ENCODE measurements around the gene IFT25. TPM values are rescaled to one million over a fixed set of nuclear protein-coding genes. Genes with fewer than 3 reads are reported as not detected.
"Not testable (repeated sequence)": the region's sequence is repeated elsewhere in the genome, so short reads cannot be mapped to it uniquely, and the experiment has no call there.

IFT25 gene
- polyA plus RNA-seq, 2 donors, result 18.9 to 23.7 TPM

DNA sequence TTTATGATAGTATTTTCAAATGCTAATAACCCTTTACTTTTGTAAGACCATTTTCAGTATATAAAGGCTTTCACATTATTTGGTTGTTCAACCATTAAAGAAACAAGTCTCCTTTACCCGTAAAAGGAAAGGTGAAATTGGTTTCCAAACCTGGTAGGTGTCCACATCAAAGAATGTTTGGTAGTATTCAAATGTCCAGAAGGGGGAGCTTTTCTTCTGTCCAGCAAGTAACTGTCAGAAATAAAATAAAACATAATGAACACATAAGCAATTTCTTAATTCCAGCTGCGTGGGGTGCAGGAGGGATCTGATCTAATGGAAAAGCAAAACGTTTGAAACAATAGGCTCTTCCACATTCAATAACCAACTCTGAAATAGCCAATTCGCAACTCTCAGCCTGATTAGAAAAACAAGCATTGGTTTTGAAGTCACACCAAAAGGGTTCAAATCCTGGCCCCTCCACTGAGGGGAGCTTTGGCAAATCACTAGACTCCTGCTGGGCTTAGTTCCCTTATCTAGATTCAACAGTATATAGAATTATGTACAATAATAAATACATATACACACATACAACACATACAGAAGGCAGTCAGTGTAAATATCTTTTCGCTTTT, 66.9 kb downstream of the IFT25 start:
- no peaks in the 10 kb centered on the region for H3K4me1 ChIP-seq (ENCODE audit: control insufficient read depth in 2 of 2, insufficient read depth in 2 of 2, low read length in 1 of 2)
- H3K9me3 ChIP-seq (ENCODE audit: control insufficient read depth in 2 of 2, insufficient read depth in 1 of 2, low read depth in 1 of 2, low read length in 1 of 2), result no peaks in the 10 kb centered on the region
- no peaks in the 10 kb centered on the region for H3K27me3 ChIP-seq (ENCODE audit: control insufficient read depth in 1 of 2, insufficient read depth in 2 of 2, low read length in 2 of 2)
- peaks cover 10% of the 10 kb centered on the region in 2 donors for H3K36me3 ChIP-seq (ENCODE audit: control insufficient read depth in 2 of 2, insufficient read depth in 2 of 2, low read length in 1 of 2)
- 47 to 49% methylated on average over 5 of the region's 5 CpGs for WGBS, 2 donors
- no peak overlapping the region for H3K27ac ChIP-seq (ENCODE audit: low read depth in 2 of 2, low read length in 1 of 2)
- H3K4me3 ChIP-seq (ENCODE audit: low read depth in 1 of 2, low read length in 2 of 2), result no peak overlapping the region

GRCh38 chr1:53875150-53875549, 70.3 kb downstream of the IFT25 start:
- H3K27ac ChIP-seq (ENCODE audit: low read depth in 2 of 2, low read length in 1 of 2); H3K9me3 ChIP-seq (ENCODE audit: control insufficient read depth in 2 of 2, insufficient read depth in 1 of 2, low read depth in 1 of 2, low read length in 1 of 2); H3K27me3 ChIP-seq (ENCODE audit: control insufficient read depth in 1 of 2, insufficient read depth in 2 of 2, low read length in 2 of 2); H3K4me1 ChIP-seq (ENCODE audit: control insufficient read depth in 2 of 2, insufficient read depth in 2 of 2, low read length in 1 of 2); H3K4me3 ChIP-seq (ENCODE audit: low read depth in 1 of 2, low read length in 2 of 2): not testable (repeated sequence)
- H3K36me3 ChIP-seq (ENCODE audit: control insufficient read depth in 2 of 2, insufficient read depth in 2 of 2, low read length in 1 of 2), result peaks cover 15 to 16% of the 10 kb centered on the region in 2 donors
- 94 to 97% methylated on average over 2 of the region's 2 CpGs for WGBS, 2 donors

DNA sequence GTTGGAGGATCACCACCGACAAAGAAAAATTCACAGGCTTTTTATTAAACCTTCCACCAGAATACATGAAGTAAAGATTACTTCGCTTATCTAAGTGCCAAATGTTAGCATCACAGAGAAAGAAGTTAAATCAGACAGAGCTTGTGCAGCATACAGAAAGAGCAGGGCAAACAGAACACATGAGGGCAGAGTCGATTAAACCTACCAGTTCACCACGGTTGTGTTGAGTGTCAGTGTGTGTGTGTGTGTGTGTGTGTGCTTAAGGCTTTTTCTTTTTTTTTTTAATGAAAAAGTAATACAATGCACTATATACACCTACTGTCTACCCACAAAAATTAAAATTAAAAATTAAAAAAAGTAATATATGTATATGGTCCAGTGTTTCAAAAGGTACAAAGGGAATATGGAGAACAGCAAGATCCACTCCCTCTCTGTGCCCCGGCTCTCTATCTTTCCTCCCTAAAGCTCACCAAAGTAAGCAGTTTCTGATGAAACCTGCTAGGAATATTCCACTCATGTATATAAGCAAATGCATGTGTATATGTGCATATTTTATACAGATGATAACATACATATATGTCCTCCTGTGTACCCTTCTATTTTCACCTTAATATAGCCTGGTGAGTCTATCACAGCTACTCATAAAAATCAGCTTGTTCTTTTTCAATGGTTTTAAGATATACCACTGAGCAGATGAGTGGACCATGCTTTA, 73.6 kb downstream of the IFT25 start:
- no peaks in the 10 kb centered on the region for H3K27me3 ChIP-seq (ENCODE audit: control insufficient read depth in 1 of 2, insufficient read depth in 2 of 2, low read length in 2 of 2)
- no peak overlapping the region for H3K27ac ChIP-seq (ENCODE audit: low read depth in 2 of 2, low read length in 1 of 2)
- H3K36me3 ChIP-seq (ENCODE audit: control insufficient read depth in 2 of 2, insufficient read depth in 2 of 2, low read length in 1 of 2), result peaks cover 6 to 9% of the 10 kb centered on the region in 2 donors
- H3K4me1 ChIP-seq (ENCODE audit: control insufficient read depth in 2 of 2, insufficient read depth in 2 of 2, low read length in 1 of 2), result no peaks in the 10 kb centered on the region
- no peaks in the 10 kb centered on the region for H3K9me3 ChIP-seq (ENCODE audit: control insufficient read depth in 2 of 2, insufficient read depth in 1 of 2, low read depth in 1 of 2, low read length in 1 of 2)
- WGBS, 2 donors, result 74 to 82% methylated on average over 5 of the region's 5 CpGs
- no peak overlapping the region for H3K4me3 ChIP-seq (ENCODE audit: low read depth in 1 of 2, low read length in 2 of 2)

Other genes starting within 250 kb of the IFT25 start
- gene GLIS1, start 206.5 kb downstream of the IFT25 start, polyA plus RNA-seq, result under 1 TPM; 0.18 TPM
- 1 to 10 TPM; 4.9 to 7.1 TPM for gene NDC1, start 107.4 kb downstream of the IFT25 start, polyA plus RNA-seq
- 10 to 100 TPM; 13.5 to 20.3 TPM for gene YIPF1, start 55.9 kb downstream of the IFT25 start, polyA plus RNA-seq
- gene DIO1, start 51.5 kb downstream of the IFT25 start, polyA plus RNA-seq, result under 1 TPM; 0.04 to 0.31 TPM
- gene LRRC42, start 651 bp upstream of the IFT25 start, polyA plus RNA-seq, result 10 to 100 TPM in 1 of 2 donors, 1 to 10 TPM in 1; 4.9 to 20.0 TPM
- under 1 TPM; 0.31 to 0.35 TPM for gene LDLRAD1, start 72.5 kb upstream of the IFT25 start, polyA plus RNA-seq
- 100 to 1,000 TPM; 127 to 210 TPM for gene TMEM59, start 107.5 kb upstream of the IFT25 start, polyA plus RNA-seq
- gene TCEANC2, start 107.9 kb upstream of the IFT25 start, polyA plus RNA-seq, result 1 to 10 TPM; 1.4 to 1.7 TPM
- gene CDCP2, start 207.3 kb upstream of the IFT25 start, polyA plus RNA-seq, result under 1 TPM in 1 of 2 donors, not detected in 1; 0.06 TPM